DMS153 treated with DMSO at 0.1 percent for 48 hours (cell line): ENCODE results near the gene CAPS.
A peak's percentile ranks its signal among the peaks of the same experiment; 100 is the strongest.
"Not testable (repeated sequence)": the region's sequence is repeated elsewhere in the genome, so short reads cannot be mapped to it uniquely, and the experiment has no call there.

ENCODE experiments used
- DNase-seq: peaks from one replicate; lab custom pipeline; 2025; ENCODE audit not compliant: unreplicated experiment; lab: John Stamatoyannopoulos, UW

Gene CAPS

DNA sequence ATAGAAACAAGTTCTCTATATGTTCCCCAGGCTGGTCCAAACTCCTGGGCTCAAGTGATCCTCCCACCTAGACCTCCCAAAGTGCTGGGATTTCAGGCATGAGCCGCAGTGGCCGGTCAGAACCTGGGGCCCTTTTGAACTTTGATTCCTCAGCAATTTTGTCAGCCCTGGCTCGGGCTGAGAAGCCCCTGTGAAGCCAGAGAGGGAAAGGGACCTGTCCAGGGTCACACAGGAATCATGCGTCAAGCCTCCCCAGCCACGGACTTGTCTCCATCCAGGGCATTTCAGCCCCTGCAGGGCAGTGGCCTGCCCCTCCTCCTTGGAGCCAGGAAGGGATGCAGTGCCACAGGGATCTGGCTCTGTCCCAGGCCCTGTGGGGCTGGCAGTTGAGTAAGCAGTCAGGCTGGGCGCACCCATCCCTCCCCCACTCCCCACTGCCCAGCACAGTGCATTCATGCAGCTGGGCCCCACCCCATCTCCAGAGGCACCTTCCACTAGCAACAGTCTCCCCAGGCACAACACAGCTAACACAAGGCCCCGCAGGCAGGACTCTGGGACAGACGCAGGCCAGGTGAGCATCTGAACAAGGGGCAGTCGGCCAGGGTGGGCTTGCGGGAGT lies at the start of gene CAPS:
TSS of gene CAPS (plus strand) at position 516 of the 619 bp plus-strand sequence. CDS start 153 bp downstream, outside the sequence.
- no peak for DNase-seq

DNA sequence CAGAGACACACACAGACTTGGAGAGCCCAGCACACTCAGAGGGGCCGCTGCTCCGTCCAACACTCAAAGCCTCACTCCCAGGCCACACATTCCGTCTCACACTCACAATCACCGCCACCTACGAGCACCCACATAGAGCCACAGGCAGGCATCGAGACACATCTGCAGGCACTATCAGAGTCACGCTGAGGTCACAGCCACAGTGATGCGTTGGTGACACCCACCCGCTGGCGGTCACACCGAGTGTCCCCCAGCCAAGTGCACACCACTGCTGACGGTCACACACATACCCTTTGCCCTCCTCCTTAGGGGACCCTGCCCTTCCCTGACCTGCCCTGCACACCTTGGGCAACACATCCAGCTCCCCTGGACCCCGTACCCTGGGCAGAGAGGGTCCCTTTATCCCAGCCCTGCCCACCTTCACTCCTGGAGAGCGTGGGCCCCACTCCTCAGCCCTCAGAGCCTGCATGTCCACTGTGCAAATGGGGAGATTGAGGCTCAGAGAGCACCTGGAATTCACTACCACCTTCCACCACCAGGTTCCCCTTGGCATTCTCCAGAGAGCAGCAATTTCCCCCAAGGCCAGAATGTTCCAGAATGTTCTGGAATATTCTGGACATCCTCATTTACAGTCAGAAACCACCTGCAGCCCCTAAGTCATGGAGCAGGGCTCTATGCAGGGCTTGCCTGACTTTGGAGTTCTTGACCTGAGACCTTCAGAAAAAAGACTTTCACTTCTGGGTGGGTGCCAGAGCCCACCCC lies 49.1 kb upstream of the CAPS start:
- no peak for DNase-seq

DNA sequence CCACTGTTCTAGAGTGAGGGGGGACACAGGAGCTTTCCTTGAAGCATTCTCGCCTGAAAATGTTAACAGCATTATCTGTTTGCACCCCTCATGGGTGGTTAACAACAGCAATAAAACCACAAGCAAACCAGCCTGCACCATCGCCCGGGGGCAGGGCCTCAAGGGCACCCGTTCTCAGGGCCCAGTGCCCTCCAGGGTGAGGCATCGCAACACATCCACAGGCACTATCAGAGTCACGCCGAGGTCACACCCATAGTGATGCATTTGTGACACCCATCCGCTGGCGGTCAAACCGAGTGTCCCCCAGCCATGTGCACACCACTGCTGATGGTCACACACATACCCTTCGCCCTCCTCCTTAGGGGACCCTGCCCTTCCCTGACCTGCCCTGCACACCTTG lies 48.3 kb upstream of the CAPS start:
- no peak for DNase-seq

DNA sequence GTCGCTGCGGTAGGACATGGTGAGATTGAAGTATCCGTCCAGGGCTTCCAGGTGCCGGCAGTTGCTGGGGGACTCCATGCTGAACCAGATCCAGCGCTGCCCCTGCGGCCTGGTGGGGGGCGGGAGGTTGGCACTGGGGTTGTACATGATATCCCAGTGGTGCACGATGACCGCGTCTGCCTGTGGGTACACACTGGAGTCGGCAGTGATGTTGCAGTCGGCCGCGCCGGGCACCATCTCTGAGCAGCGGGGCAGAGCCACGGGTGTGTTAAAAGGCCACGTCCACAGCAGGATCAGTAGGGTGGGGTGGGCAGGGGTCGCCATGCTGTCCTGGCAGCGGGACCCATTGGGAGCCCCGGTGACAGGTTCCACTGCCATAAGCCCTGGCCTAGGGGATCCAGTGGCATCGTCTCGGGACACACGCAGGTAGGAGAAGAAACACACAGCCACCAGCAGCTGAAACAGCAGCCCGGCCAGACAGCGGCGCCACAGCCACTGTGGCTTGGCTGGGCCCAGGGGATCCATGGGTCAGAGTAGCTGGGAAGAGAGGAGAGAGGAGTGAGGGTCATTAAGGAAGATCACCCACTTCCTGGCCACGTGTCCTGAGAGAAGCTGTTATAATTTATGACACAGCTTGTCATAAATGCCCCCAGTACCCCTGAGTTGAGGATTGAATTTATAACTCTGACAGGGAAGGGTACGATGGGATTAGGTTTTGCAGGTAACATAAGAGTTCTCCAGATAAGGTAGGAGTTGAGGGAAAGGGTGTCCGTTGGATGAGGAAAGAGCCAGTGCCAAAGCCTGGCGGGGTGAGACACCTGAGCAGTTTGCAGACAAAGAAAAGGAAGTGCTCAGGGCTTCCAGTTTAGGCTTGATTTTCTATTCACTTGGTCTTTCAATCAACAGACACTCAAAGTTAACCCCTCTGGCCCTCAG lies 46.6 kb upstream of the CAPS start:
- no peak for DNase-seq

DNA sequence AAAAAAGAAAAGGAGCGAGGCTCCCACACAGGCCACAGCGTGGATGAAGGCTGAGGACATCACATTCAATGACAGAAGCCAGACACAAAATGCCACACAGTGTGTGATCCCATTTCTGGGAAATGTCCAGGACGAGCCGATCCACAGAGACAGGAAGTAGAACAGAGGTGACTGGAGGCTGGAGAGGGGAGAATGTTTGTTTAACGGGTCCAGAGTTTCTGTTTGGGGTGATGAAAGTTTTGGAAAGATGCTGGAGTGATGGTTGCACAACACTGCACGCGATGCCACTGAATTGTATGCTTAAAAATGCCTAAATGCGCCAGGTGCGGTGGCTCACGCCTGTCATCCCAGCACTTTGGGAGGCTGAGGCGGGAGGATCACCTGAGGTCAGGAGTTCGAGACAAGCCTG lies 43.1 kb upstream of the CAPS start:
- DNase-seq, result no peak

DNA sequence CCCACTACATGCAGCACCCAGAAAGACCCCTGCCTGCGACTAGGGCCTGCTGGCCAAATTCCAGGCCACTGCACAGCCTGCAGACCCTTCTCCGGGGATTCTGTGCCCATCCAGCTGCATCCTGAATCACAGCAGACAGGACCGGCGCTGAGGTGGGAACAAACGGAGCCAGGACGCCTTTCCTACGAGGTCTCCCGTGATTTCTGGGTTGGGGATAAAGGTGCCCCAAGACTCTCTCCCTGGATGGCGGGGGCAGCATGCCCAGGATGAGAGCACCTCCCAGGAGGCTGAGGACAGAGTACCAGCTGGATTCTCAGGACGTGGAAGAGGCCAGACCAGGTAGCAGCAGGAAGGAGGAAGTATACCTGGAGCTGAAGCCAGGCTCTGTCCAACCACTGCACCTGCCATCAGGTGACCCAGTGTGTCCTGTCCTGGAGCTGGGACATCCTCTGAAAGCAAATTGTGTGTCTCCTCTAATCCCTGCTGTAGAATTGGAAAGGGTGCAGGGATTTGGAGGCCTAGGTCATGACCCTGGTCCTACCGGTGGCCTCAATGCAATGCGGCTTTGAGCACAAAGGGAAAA lies 40.3 kb upstream of the CAPS start:
- no peak for DNase-seq

DNA sequence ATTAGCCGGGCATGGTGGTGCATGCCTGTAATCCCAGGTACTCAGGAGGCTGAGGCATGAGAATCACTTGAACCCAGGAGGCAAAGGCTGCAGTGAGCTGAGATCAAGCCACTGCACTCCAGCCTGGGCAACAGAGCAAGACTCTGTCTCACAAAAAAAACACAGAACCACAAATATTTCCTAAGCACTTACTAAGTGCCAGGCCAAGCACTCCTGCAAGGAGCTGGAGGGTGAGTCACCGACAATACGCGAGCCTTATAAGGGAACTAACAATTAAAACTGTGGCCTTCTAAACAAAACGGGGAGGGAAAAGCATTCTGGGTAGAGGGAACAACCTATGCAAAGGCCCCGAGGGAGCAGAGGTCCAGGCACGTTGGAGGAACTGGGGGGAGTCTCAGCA lies 39.6 kb upstream of the CAPS start:
- not testable (repeated sequence) for DNase-seq

DNA sequence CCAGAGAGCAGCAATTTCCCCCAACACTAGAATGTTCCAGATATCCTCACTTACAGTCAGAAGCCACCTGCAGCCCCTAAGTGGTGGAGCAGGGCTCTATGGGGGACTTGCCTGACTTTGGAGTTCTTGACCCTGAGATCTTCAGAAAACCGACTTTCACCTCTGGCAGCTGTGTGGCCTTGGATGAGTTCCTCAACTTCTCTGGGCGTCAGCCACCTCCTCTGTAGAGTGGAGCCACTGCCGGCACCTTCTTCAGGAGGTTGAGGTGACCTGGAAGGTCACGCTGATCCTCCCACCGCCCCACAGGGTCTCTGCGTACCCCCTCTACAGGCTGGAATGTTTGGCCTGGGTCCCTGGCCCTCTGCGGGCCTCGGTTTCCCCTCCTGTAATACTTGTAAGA lies 36.6 kb upstream of the CAPS start:
- DNase-seq, result no peak

DNA sequence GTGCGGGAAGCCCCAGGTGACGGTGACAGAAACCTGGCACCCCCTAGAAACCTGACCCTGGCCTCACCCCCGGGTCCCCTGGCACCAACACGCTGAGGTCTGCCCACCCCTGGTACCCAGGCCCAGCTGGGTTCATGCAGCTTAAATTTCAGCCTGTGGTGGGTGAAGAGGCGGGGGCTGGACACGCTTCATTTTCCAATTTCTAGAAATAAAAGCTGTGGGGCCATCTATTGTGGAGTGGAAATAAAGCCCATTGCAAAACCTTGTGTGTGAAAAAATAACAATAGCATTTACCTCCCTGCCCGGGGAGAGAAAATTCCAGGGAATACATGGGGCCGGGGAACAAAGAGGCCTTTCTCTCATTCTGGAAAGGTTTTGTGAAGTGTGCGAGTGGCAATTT lies 36.2 kb upstream of the CAPS start:
- no peak for DNase-seq

DNA sequence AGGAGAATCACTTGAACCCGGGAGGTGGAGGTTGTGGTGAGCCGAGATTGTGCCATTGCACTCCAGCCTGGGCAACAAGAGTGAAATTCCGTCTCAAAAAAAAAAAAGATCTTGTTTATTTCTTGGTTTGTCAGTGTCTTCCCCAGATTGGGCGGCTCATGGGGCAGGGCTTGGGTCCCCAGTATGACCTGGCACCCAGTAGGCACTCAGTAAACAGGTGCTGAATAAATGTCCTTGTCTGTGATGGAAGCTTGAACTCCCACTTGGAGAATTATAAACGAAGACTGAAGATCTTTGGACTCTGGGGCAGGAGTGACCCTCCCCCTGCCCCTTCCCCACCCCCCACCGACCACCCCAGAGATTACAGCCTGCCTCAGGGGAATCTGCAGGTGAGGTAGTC lies 33.9 kb upstream of the CAPS start:
- no peak for DNase-seq

DNA sequence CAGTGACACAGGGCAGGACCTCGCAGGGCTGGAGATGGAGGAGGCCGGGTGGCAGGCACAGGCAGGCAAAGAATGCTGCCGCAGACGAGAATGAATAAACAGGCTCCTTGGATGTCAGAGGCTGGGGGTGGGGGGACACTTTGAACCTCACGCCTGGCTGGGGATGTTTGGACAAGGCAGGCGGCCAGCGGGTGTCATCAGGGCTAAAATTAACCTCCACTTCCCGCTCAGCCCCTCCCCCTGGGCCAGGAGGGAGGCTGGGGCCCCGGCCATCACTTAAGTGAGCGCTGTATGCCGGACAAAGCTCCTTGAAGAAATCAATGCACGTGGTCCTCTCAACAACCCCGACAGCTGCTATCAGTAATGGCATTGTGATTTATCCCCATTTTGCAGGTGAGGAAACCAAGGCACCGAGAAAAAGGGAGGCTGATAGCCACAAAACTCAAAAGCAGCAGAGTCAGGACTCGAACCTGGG lies 33.4 kb upstream of the CAPS start:
- DNase-seq, result no peak

DNA sequence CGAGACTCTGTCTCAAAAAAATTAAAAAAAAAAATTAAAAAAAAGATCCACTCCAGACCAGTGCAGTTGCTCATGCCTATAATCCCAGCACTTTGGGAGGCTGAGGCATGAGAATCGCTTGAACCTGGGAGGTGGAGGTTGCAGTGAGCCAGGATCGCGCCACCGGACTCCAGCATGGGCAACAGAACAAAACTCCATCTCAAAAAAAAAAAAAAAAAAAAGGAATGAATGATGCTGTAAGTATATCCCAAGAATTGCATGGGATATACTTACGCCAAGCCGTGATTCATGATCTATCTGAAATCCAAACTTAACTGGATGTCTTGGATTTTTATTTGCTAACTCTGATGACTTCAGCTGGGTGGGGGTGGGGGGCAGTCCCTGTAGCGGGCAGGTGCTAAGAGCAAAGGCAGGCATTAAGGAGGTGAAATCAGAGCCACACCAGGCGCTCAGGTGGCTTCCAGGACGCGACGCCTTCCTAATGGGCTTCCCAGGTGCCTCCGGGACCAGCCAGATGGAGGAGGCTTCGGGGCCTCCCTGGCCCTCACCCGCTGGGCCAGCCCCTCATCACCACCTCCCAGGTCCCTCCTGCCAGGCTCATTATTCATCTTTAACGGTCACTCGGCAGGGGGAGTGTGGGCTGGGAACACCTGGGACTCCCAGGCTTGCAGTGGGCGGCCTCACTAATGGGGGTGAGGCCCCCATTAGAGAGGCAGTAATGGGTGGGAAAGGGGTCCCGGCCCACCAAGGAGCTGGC lies 32.3 kb upstream of the CAPS start:
- peak; percentile 11 for DNase-seq

DNA sequence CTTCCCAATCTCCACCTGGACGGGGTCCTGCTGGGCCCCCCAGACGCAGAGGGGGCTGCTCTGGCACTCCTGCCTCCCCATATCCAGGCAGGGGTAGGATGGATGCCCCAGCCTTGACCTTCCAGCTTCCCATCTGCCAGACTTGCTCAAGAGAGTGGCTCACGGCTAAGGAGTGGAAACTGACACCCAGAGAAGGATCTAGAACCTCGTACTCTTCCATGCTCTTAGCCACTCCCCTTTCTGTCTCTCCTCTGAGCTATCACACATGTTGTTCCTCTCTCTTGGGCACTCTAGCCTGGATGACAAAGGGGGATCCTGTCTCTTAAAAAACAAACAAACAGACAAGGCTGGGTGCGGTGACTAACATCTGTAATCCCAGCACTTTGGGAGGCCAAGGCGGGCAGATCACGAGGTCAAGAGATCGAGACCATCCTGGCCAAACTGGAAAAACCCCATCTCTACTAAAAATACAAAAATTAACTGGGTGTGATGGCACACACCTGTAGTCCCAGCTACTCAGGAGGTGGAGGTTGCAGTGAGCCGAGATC lies 31.6 kb upstream of the CAPS start:
- DNase-seq, result no peak

DNA sequence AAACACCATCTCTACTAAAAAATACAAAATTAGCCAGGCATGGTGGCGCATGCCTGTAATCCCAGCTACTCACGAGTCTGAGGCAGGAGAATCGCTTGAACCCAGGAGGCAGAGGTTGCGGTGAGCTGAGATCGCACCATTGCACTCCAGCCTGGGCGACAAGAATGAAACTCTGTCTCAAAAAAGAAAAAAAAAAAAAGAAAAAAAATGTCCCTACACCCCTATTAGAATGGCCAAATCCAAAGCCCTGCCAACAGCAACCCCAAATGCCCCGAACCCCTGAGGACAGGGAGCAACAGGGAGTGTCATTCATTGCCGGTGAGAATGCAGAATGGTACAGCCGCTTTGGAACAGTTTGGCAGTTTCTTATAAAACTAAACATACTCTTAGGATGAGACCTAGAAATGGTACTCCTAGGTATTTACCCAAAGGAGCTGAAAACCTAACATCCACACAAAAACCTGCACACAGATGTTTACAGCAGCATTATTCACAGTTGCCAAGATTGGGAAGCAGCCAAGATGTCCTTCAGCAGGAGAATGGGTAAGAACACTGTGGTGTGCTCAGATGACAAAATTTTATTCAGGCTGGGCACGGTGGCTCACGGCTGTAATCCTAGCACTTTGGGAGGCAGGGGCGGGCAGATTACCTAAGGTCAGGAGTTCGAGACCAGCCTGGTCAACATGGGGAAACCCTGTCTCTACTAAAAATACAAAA lies 30.7 kb upstream of the CAPS start:
- DNase-seq, result not testable (repeated sequence)

DNA sequence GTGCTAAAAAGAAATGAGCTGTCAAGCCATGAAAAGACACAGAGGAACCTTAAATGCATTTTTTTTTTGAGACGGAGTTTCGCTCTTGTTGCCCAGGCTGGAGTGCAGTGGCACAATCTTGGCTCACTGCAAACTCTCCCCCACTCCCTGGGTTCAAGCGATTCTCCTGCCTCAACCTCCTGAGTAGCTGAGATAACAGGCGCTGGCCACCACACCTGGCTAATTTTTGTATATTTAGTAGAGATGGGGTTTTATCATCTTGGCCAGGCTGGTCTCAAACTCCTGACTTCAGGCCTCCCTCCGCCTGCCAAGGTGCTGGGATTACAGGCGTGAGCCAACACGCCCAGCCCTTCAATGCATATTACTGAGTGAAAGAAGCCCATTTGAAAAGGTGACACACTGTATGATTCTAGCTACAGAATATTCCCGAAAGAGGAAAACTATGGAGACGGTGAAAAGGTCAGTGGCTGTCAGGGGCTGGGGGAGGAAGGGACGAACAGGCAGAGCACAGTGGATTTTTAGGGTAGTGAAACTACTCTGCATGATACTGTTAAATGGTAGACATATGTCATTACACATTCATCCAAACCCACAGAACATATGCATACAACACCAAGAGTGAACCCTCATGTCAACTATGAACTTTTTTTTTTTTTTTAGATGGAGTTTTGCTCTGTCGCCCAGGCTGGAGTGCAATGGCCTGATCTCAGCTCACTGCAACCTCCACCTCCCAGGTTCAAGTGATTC lies 29.8 kb upstream of the CAPS start:
- not testable (repeated sequence) for DNase-seq

DNA sequence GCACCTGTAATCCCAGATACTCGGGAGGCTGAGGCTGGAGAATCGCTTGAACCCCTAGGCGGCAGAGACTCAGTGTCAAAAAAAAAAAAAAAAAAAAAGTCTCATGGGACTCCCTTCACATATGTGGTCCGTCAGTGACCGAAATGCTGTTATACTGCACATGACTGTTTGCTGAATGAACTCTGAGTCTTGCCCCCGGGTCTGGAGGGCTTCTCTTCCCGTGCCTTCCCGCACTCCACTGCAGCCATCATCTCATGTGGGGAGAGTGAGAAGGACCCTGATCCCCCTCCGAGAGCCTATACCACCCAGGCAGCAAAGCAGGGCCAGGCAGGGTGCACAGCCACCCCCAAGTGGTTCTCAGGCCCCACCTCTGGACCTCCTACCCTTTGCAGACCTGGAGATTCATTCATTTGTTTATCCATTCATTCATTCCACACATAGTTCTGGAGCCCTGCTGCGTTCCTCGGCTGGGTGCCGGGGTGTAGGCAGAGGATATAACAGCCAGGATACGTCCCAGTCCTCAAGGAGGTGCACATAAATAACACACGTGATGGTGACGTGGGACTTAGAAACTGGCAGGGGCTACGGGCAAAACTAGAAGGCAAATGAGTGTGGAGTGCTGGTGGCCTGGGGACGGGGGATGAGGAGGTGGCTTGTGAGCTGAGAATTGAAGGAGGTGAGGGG lies 24.6 kb upstream of the CAPS start:
- DNase-seq, result no peak

DNA sequence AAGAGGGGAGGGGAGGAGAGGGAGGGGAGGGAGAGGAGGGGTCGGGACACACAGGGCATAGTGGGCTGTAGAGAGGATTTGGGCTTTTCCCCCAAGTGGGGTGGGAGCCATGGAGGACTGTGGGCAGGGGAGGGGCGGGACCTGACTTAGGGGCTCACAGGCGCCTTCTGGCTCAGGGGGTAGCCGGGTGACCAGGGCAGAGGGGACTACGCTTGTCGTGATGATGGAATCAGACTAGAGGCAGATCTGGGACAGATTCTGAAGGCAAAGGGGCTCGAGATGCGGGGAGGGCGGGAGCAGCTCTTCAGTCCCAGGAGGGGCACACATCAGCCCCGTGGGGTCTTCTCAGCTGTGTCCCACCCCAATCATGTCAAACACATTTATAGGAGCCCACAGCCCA lies 24.0 kb upstream of the CAPS start:
- no peak for DNase-seq

DNA sequence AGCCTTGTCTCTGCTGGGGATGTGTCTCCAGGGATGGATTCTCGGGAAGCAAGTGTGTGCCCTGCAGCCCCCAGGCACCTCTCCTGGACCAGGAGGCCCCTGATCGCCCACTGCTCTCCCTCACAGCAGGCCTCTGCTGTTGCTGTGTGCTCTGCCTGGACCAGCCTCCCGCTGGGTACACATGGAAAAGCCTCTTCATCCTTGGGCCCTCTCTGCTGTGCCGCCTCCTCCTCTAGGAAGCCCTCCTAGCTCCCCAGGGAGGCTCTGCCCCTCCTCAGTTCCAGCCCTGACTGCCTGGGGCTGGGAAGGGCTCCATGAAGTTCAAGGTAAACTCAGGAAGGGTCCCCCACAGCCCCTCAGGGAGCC lies 22.5 kb upstream of the CAPS start:
- DNase-seq, result no peak
